Epithelial cell of esophagus (primary cell): ENCODE results near the gene GPC2.
A peak's percentile ranks its signal among the peaks of the same experiment; 100 is the strongest.
"Not testable (repeated sequence)": the region's sequence is repeated elsewhere in the genome, so short reads cannot be mapped to it uniquely, and the experiment has no call there.

Experiments
- DNase-seq: peaks from one replicate; pipeline ENCODE4 v3.0.0; 2010; ENCODE audit warnings: low read depth
- H3K4me3 ChIP-seq: 2 replicates; pipeline ENCODE4 v1.5.1; 2011; ENCODE audit warnings: mild to moderate bottlenecking, low read length, control low read depth
- TF ChIP-seq, protein P1 (sequence below): IDR thresholded peaks from 2 replicates; pipeline ENCODE4 v1.5.1; 2011; ENCODE audit warnings: low read depth, mild to moderate bottlenecking, low read length, control low read depth, inconsistent platforms; ENCODE audit not compliant: insufficient read depth; ENCODE audit errors: missing control alignments

GPC2 gene

GRCh38 chr7:100219271-100219737 lies 42.1 kb upstream of the GPC2 start:
- no peak overlapping the region for H3K4me3 ChIP-seq
- no peak for DNase-seq
- TF ChIP-seq, protein P1, sequence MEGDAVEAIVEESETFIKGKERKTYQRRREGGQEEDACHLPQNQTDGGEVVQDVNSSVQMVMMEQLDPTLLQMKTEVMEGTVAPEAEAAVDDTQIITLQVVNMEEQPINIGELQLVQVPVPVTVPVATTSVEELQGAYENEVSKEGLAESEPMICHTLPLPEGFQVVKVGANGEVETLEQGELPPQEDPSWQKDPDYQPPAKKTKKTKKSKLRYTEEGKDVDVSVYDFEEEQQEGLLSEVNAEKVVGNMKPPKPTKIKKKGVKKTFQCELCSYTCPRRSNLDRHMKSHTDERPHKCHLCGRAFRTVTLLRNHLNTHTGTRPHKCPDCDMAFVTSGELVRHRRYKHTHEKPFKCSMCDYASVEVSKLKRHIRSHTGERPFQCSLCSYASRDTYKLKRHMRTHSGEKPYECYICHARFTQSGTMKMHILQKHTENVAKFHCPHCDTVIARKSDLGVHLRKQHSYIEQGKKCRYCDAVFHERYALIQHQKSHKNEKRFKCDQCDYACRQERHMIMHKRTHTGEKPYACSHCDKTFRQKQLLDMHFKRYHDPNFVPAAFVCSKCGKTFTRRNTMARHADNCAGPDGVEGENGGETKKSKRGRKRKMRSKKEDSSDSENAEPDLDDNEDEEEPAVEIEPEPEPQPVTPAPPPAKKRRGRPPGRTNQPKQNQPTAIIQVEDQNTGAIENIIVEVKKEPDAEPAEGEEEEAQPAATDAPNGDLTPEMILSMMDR, result no peak

DNA sequence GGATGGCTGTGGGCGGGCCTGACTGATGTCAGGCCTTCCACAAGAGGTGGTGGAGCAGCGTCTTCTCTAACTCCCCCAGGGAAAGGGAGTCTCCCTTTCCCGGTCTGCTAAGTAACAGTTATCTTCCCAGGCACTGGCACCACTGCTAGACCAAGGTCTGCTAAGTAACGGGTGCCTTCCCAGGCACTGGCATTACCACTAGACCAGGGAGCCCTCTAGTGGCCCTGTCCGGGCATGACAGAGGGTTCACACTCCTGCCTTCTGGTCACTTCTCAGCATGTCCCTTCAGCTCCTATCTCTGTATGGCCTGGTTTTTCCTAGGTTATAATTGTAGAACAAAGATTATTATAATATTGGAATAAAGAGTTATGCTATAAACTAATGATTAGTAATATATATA lies 40.8 kb upstream of the GPC2 start:
- H3K4me3 ChIP-seq, DNase-seq: not testable (repeated sequence)
- TF ChIP-seq, protein P1, result peak; percentile 45

- DNase-seq, result no peak
- no peak overlapping the region for H3K4me3 ChIP-seq
- TF ChIP-seq, protein P1, result no peak
Observed at GRCh38 chr7:100215895-100216294, 38.7 kb upstream of the GPC2 start.

DNA sequence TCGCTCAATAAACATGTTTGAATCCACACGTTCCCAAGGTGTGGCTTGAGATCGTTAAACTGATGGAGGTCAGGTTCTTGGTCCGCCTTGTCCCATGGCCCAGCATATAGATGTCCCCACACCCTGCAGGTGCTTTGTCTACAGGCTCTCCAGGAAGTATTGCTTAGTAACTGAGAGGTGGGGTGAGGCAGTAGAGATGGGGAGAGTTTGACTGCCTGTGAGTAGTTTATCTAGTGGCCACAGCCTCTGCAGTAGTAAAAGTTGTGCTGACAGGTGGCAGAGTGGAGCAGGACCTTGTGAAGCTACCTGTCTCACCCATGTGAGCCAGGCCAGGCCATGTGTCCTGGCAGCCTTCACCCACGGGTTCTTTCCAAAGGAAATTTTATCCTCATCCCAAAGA lies 37.2 kb upstream of the GPC2 start:
- not testable (repeated sequence) for DNase-seq, H3K4me3 ChIP-seq
- TF ChIP-seq, protein P1, result peak; percentile 6

- TF ChIP-seq, protein P1, result no peak
- no peak overlapping the region for H3K4me3 ChIP-seq
- DNase-seq, result no peak
Observed at GRCh38 chr7:100213672-100214071, 36.5 kb upstream of the GPC2 start.

DNA sequence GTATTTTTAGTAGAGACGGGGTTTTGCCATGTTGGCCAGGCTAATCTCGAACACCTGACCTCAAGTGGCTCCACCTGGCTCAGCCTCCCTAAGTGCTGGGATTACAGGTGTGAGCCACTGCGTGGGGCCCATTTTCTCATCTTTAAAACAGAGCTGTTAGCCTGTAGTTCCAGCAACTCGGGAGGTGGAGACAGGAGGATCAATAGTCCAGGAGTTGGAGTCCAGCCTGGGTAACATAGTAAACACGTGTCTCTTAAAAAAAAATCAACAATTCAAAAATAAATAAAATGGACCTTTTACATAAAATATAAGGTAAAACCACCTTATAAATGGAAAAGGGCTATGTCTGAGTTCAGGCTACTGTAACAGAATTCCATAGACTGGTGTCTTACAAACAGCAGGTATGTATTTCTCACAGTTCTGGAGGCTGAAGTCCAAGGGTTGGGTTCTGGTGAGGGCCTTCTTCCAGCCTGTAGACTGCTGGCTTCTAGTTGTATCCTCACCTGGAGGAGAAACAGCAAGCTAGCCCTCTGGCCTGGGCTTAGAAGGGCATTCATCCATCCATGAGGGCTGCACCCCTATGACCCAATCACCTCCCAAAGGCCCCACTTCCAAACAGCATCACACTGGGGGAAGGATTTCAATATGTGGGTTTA lies 35.6 kb upstream of the GPC2 start:
- DNase-seq, result no peak
- H3K4me3 ChIP-seq, result no peak overlapping the region
- TF ChIP-seq, protein P1, result no peak

GRCh38 chr7:100211342-100211780 lies 34.2 kb upstream of the GPC2 start:
- no peak for DNase-seq
- no peak overlapping the region for H3K4me3 ChIP-seq
- TF ChIP-seq, protein P1, result no peak
